GM12872 (cell line): ENCODE measurements around the gene HOXA3.

Source experiments
- CTCF ChIP-seq: IDR thresholded peaks from 3 replicates; pipeline ENCODE4 v1.5.1; 2011; ENCODE audit warnings: low read depth, mild to moderate bottlenecking, low read length, moderate library complexity; ENCODE audit not compliant: insufficient read depth

HOXA3 gene

GRCh38 chr7:27173511-27173955, 21.1 kb upstream of the HOXA3 start:
- TF ChIP-seq CTCF, result no peak

- no peak for TF ChIP-seq CTCF
Observed at GRCh38 chr7:27172823-27173510, 20.6 kb upstream of the HOXA3 start.

GRCh38 chr7:27172315-27172774, 20.0 kb upstream of the HOXA3 start:
- TF ChIP-seq CTCF, result no peak

GRCh38 chr7:27171637-27172314, 19.4 kb upstream of the HOXA3 start:
- TF ChIP-seq CTCF, result no peak

GRCh38 chr7:27171325-27171636, 18.9 kb upstream of the HOXA3 start:
- TF ChIP-seq CTCF, result no peak

- TF ChIP-seq CTCF, result no peak
Observed at GRCh38 chr7:27170426-27171324, 18.3 kb upstream of the HOXA3 start.
